Loucy (cell line): ENCODE results near the gene FAM135A.

ENCODE experiments used
- H2AFZ ChIP-seq: fragments of 200-600 bp; sonication (generic); 2 replicates; pipeline ENCODE4 v1.6.0; 2016; ENCODE audit warnings: antibody characterized with exemption, mild to moderate bottlenecking, low read length, moderate library complexity
- H3F3A ChIP-seq: fragments of 200-600 bp; 2 replicates; pipeline ENCODE4 v1.6.0; 2016; ENCODE audit warnings: antibody characterized with exemption, low read depth, mild to moderate bottlenecking
- H3K27me3 ChIP-seq: fragments of 200-600 bp; sonication (generic); 2 replicates; pipeline ENCODE4 v1.6.1; 2014; ENCODE audit warnings: low read length, mild to moderate bottlenecking; ENCODE audit not compliant: insufficient read depth, poor library complexity, severe bottlenecking
- H3K36me3 ChIP-seq: fragments of 200-600 bp; sonication (generic); 2 replicates; pipeline ENCODE4 v1.6.1; 2016; ENCODE audit warnings: low read length; ENCODE audit not compliant: insufficient read depth
- H3K4me1 ChIP-seq: fragments of 200-600 bp; sonication (generic); 2 replicates; pipeline ENCODE4 v1.5.1; 2014; ENCODE audit warnings: low read length, mild to moderate bottlenecking; ENCODE audit not compliant: insufficient read depth, poor library complexity, severe bottlenecking
- H3K4me2 ChIP-seq: fragments of 200-600 bp; sonication (generic); 2 replicates; pipeline ENCODE4 v1.6.0; 2014; ENCODE audit warnings: antibody characterized with exemption, low read length, low read depth, mild to moderate bottlenecking; ENCODE audit not compliant: poor library complexity, severe bottlenecking
- H3K4me3 ChIP-seq: fragments of 200-600 bp; sonication (generic); 2 replicates; pipeline ENCODE4 v1.5.1; 2014; ENCODE audit warnings: low read length, mild to moderate bottlenecking, mixed read lengths; ENCODE audit not compliant: poor library complexity, severe bottlenecking
- H3K79me2 ChIP-seq: fragments of 200-600 bp; sonication (generic); 2 replicates; pipeline ENCODE4 v1.6.1; 2014; ENCODE audit warnings: low read length; ENCODE audit not compliant: insufficient read depth
- H3K9ac ChIP-seq: fragments of 200-600 bp; sonication (generic); 2 replicates; pipeline ENCODE4 v1.6.0; 2014; ENCODE audit warnings: mild to moderate bottlenecking, low read depth, low read length, moderate library complexity; ENCODE audit not compliant: poor library complexity, severe bottlenecking
- H3K9me2 ChIP-seq: fragments of 200-600 bp; sonication (generic); replicated peaks from 2 replicates; pipeline ENCODE4 v1.6.1; 2016; ENCODE audit warnings: low read depth, low read length, mixed read lengths
- H3K9me3 ChIP-seq: fragments of 200-600 bp; sonication (generic); 2 replicates; pipeline ENCODE4 v1.6.1; 2014; ENCODE audit warnings: mild to moderate bottlenecking, antibody characterized with exemption, low read length, low read depth; ENCODE audit not compliant: insufficient read depth
- H4K20me1 ChIP-seq: fragments of 200-600 bp; sonication (generic); 2 replicates; pipeline ENCODE4 v1.6.0; 2014; ENCODE audit warnings: antibody characterized with exemption, low read length, mild to moderate bottlenecking; ENCODE audit not compliant: insufficient read depth, poor library complexity, severe bottlenecking
- EZH2phosphoT487 ChIP-seq: fragments of 200-600 bp; IDR thresholded peaks from 2 replicates; pipeline ENCODE4 v1.6.1; 2018; ENCODE audit warnings: antibody characterized with exemption, mild to moderate bottlenecking, moderate library complexity, borderline replicate concordance
- TF ChIP-seq, protein P1 (sequence below): fragments of 200-600 bp; sonication (generic); conservative IDR thresholded peaks from 2 replicates; pipeline ENCODE4 v1.5.1; 2014; ENCODE audit warnings: mild to moderate bottlenecking, antibody characterized with exemption, low read length

The FAM135A gene

DNA sequence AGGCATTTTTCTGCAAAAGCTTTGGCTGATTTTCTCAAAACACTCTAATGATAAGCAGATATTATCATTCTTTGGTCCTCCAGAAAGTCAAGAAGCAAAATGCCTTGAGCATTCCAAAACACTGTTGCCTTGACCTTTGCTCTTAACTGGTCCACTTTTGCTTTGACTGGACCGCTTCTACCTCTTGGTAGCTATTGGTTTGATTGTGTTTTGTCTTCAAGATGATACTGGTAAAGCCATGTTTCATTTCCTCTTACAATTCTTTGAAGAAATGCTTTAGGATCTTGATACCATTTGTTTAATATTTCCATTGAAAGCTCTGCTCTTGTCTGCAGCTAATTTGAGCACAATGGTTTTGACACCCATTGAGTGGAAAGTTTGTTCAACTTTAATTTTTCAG is 117.8 kb downstream of the FAM135A start:
- no peak overlapping the region for H3K9ac ChIP-seq
- H4K20me1 ChIP-seq, result no peaks in the 10 kb centered on the region
- no peaks in the 10 kb centered on the region for H3K79me2 ChIP-seq
- no peaks in the 10 kb centered on the region for H3K9me2 ChIP-seq
- no peak overlapping the region for H3K4me2 ChIP-seq
- no peak overlapping the region for H2AFZ ChIP-seq
- H3K4me1 ChIP-seq, result no peaks in the 10 kb centered on the region
- H3K27me3 ChIP-seq, result no peaks in the 10 kb centered on the region
- no peaks in the 10 kb centered on the region for H3K36me3 ChIP-seq
- no peaks in the 10 kb centered on the region for H3F3A ChIP-seq
- H3K4me3 ChIP-seq, result no peak overlapping the region
- TF ChIP-seq EZH2phosphoT487, result no peak
- TF ChIP-seq, protein P1, sequence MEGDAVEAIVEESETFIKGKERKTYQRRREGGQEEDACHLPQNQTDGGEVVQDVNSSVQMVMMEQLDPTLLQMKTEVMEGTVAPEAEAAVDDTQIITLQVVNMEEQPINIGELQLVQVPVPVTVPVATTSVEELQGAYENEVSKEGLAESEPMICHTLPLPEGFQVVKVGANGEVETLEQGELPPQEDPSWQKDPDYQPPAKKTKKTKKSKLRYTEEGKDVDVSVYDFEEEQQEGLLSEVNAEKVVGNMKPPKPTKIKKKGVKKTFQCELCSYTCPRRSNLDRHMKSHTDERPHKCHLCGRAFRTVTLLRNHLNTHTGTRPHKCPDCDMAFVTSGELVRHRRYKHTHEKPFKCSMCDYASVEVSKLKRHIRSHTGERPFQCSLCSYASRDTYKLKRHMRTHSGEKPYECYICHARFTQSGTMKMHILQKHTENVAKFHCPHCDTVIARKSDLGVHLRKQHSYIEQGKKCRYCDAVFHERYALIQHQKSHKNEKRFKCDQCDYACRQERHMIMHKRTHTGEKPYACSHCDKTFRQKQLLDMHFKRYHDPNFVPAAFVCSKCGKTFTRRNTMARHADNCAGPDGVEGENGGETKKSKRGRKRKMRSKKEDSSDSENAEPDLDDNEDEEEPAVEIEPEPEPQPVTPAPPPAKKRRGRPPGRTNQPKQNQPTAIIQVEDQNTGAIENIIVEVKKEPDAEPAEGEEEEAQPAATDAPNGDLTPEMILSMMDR, result no peak
- no peaks in the 10 kb centered on the region for H3K9me3 ChIP-seq

GRCh38 chr6:70537266-70537665 is 124.0 kb downstream of the FAM135A start:
- no peak overlapping the region for H3K4me3 ChIP-seq
- no peak overlapping the region for H2AFZ ChIP-seq
- no peaks in the 10 kb centered on the region for H3K27me3 ChIP-seq

GRCh38 chr6:70538376-70538775 is 125.1 kb downstream of the FAM135A start:
- H3K4me3 ChIP-seq, result no peak overlapping the region
- no peak for TF ChIP-seq EZH2phosphoT487
- H3K9ac ChIP-seq, result no peak overlapping the region
- no peaks in the 10 kb centered on the region for H3K27me3 ChIP-seq
- H3K4me2 ChIP-seq, result no peak overlapping the region
- no peaks in the 10 kb centered on the region for H4K20me1 ChIP-seq
- H3K9me3 ChIP-seq, result no peaks in the 10 kb centered on the region
- no peaks in the 10 kb centered on the region for H3K79me2 ChIP-seq
- no peaks in the 10 kb centered on the region for H3K4me1 ChIP-seq
- H3F3A ChIP-seq, result no peaks in the 10 kb centered on the region
- no peak overlapping the region for H2AFZ ChIP-seq
- no peaks in the 10 kb centered on the region for H3K36me3 ChIP-seq
- no peaks in the 10 kb centered on the region for H3K9me2 ChIP-seq

More at GRCh38 chr6:70537266-70537665, 124.0 kb downstream of the FAM135A start:
- Histone ChIP-seq H3K4me1 (no peaks in the 10 kb centered on the region), H3K79me2 (no peaks in the 10 kb centered on the region), H3K9me3 (no peaks in the 10 kb centered on the region), H3K4me2 (no peak overlapping the region), H3K9ac (no peak overlapping the region), H3K36me3 (no peaks in the 10 kb centered on the region), H3K9me2 (no peaks in the 10 kb centered on the region), H3F3A (no peaks in the 10 kb centered on the region), H4K20me1 (no peaks in the 10 kb centered on the region)
- no peak for TF ChIP-seq EZH2phosphoT487
- TF ChIP-seq, protein P1, result no peak

DNA sequence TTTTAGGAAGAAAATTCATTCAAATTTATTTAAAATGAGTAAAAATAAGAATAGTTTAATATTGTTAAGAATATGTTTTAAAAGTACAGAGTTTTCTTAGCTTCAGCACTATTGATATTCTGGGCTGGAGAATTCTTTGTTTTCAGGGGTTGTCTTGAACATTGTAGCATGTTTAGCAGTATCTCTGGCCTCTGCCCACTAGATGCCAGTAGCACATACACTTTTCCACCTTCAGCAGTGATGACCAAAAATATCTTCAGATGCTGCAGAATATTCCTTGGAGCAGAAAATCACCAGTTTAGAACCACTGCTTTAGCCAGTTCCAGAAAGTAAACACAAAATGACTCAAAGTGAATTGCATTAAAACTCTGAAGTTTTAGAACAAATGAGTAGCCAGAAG is 134.0 kb downstream of the FAM135A start:
- H3K79me2 ChIP-seq, result no peaks in the 10 kb centered on the region
- H3K27me3 ChIP-seq, result no peaks in the 10 kb centered on the region
- no peaks in the 10 kb centered on the region for H4K20me1 ChIP-seq
- no peak overlapping the region for H3K4me3 ChIP-seq
- TF ChIP-seq, protein P1, result peak; percentile 61
- TF ChIP-seq EZH2phosphoT487, result no peak
- no peaks in the 10 kb centered on the region for H3K9me3 ChIP-seq
- H3K36me3 ChIP-seq, result no peaks in the 10 kb centered on the region
- no peak overlapping the region for H3K9ac ChIP-seq
- H2AFZ ChIP-seq, result no peak overlapping the region
- H3K9me2 ChIP-seq, result no peaks in the 10 kb centered on the region
- H3K4me2 ChIP-seq, result no peak overlapping the region
- no peaks in the 10 kb centered on the region for H3K4me1 ChIP-seq
- no peaks in the 10 kb centered on the region for H3F3A ChIP-seq
